ENCODE results near the gene LGR5.
"Not testable (repeated sequence)": the region's sequence is repeated elsewhere in the genome, so short reads cannot be mapped to it uniquely, and the experiment has no call there.

LGR5 gene

DNA sequence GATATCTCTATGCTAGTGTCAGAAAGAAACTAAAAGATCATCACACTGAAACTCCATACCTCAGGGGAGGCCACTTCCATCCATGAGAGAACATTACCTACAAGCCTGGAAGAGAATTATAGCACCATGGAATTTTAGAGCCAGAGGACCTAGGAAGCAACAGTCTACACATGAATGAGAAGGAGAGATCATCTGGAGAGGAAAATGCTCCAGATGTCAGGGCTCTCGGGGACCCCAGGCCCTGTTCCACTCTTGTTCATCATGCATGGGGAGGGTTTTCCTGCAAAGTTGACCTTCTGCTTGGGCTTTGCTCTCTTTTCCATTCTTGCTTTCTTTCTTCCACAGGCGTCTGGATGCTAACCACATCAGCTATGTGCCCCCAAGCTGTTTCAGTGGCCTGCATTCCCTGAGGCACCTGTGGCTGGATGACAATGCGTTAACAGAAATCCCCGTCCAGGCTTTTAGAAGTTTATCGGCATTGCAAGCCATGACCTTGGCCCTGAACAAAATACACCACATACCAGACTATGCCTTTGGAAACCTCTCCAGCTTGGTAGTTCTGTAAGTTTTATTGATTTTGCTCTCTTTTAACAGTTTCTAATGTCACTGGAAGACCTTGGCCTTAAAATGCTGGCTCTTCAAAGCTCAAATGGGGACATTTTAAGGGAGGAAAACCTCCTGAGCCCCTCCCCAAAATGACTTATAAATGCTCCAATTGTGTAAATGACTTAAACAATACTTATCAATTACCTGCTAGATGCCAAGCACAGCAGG, 113.3 kb downstream of the LGR5 start:
- no peak overlapping the region for H3K4me3 ChIP-seq (ENCODE audit: low read length)
- no peak for DNase-seq (ENCODE audit: low read depth)
- no peak for TF ChIP-seq CTCF (IDR thresholded peaks at IDR 0.05; ENCODE audit: insufficient read depth, low read depth, low read length, missing control alignments)

GRCh38 chr12:71555191-71555590, 115.6 kb downstream of the LGR5 start:
- TF ChIP-seq CTCF (IDR thresholded peaks at IDR 0.05; ENCODE audit: insufficient read depth, low read depth, low read length, missing control alignments) = no peak
- no peak overlapping the region for H3K4me3 ChIP-seq (ENCODE audit: low read length)
- DNase-seq (ENCODE audit: low read depth) = no peak

- DNase-seq (ENCODE audit: low read depth); H3K4me3 ChIP-seq (ENCODE audit: low read length): not testable (repeated sequence)
Observed at GRCh38 chr12:71555789-71556188, 116.2 kb downstream of the LGR5 start.

GRCh38 chr12:71556448-71556847, 116.8 kb downstream of the LGR5 start:
- TF ChIP-seq CTCF (IDR thresholded peaks at IDR 0.05; ENCODE audit: insufficient read depth, low read depth, low read length, missing control alignments) = no peak
- H3K4me3 ChIP-seq (ENCODE audit: low read length) = no peak overlapping the region
- no peak for DNase-seq (ENCODE audit: low read depth)

DNA sequence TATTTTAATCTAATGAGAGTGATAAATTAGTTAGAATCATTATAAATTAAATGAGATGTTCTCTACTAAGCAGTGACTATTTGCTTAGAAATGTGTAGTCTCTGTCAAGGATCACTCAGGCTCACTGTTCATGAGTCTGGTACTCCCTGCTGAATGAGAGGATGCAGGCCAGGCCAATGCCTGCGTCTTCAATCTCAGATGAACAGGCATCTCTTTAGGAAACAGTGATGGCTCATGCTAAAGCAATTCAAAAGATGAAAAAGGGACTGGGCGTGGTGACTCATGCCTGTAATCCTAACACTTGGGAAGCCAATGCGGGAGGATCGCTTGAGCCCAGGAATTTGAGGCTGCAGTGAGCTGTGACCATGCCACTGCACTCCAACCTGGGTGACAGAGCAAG, 117.3 kb downstream of the LGR5 start:
- DNase-seq (ENCODE audit: low read depth) = peak; percentile 92
- no peak for TF ChIP-seq CTCF (IDR thresholded peaks at IDR 0.05; ENCODE audit: insufficient read depth, low read depth, low read length, missing control alignments)
- no peak overlapping the region for H3K4me3 ChIP-seq (ENCODE audit: low read length)

- no peak overlapping the region for H3K4me3 ChIP-seq (ENCODE audit: low read length)
- DNase-seq (ENCODE audit: low read depth) = no peak
- no peak for TF ChIP-seq CTCF (IDR thresholded peaks at IDR 0.05; ENCODE audit: insufficient read depth, low read depth, low read length, missing control alignments)
Observed at GRCh38 chr12:71558445-71558844, 118.8 kb downstream of the LGR5 start.

DNA sequence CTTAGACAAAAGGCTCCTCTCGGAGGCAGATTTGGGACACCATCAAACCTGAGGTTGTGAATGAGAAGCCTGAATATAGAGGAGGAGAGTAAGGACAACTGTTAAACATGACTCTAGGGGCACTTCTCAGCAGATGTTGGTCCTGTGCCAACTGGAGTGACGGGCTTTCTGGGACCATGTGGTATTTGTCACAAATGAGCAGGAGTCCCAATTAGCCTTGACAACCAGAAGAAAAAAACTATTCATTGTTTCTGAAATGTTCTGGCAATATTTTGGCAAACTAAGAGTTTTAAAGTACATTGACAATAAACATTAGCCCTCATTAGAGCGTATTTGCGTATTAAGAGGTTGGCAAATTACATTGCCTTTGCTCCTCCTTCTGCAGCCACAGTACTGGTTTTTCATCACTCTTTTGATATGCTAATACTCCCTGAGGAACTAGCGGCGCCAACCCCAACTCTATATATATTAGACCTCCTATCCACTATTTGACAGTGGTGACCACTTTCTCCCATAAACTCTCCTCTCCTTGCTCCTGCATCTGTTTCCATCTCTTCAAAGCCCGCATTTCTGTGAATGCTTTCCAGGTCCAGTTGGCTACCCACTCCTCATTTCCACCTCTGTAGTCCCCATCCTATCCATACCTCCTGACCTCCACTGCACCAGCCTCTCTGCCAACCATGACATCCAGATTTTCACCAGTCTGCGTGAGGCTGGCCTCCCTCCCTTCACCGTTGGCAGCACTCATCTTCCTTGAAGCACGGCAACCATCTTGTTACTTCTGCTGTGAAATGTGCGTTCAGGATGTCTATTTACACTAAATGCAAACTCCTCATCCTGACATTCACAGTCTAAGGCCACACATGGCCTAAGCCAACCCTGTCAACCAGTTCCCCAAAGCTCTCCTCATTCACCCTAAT, 123.3 kb downstream of the LGR5 start:
- no peak for TF ChIP-seq CTCF (IDR thresholded peaks at IDR 0.05; ENCODE audit: insufficient read depth, low read depth, low read length, missing control alignments)
- no peak for DNase-seq (ENCODE audit: low read depth)
- H3K4me3 ChIP-seq (ENCODE audit: low read length) = no peak overlapping the region
